WERI-Rb-1 (cell line): ENCODE data around the gene DUOX2.

ENCODE experiments used
- DNase-seq: peaks from one replicate; pipeline ENCODE4 v3.0.0-alpha.2; 2020
- H3K27ac ChIP-seq: fragments of 250-450 bp; sonication (Bioruptor Pico); 2 replicates; pipeline ENCODE4 v1.5.1; 2020; ENCODE audit warnings: mild to moderate bottlenecking, moderate library complexity
- H3K27me3 ChIP-seq: fragments of 250-450 bp; sonication (Bioruptor Pico); 2 replicates; pipeline ENCODE4 v1.5.1; 2021; ENCODE audit warnings: mild to moderate bottlenecking, low read depth, moderate library complexity; ENCODE audit not compliant: insufficient read depth, severe bottlenecking
- H3K36me3 ChIP-seq: fragments of 250-450 bp; sonication (Bioruptor Pico); 2 replicates; pipeline ENCODE4 v1.5.1; 2020; ENCODE audit warnings: mild to moderate bottlenecking, moderate library complexity
- H3K4me3 ChIP-seq: 2 replicates; pipeline ENCODE4 v1.5.1; 2011; ENCODE audit warnings: low read depth, mild to moderate bottlenecking, control low read depth, low read length
- H3K9me3 ChIP-seq: fragments of 250-450 bp; sonication (Bioruptor Pico); 2 replicates; pipeline ENCODE4 v1.5.1; 2021; ENCODE audit warnings: mild to moderate bottlenecking, moderate library complexity; ENCODE audit not compliant: severe bottlenecking
- CTCF ChIP-seq: IDR thresholded peaks from 2 replicates; pipeline ENCODE4 v1.5.1; 2011; ENCODE audit warnings: low read depth, mild to moderate bottlenecking, control low read depth, inconsistent platforms, low read length

The DUOX2 gene

GRCh38 chr15:45091576-45091975 is 22.4 kb downstream of the DUOX2 start:
- H3K27ac ChIP-seq, result no peak overlapping the region
- DNase-seq, result no peak
- H3K36me3 ChIP-seq, result no peaks in the 10 kb centered on the region
- no peak overlapping the region for H3K4me3 ChIP-seq
- no peak for TF ChIP-seq CTCF
- no peaks in the 10 kb centered on the region for H3K27me3 ChIP-seq
- H3K9me3 ChIP-seq, result no peaks in the 10 kb centered on the region

- no peak for DNase-seq
- Histone ChIP-seq H3K36me3 (no peaks in the 10 kb centered on the region), H3K4me3 (no peak overlapping the region), H3K27ac (no peak overlapping the region), H3K27me3 (no peaks in the 10 kb centered on the region), H3K9me3 (no peaks in the 10 kb centered on the region)
- TF ChIP-seq CTCF, result no peak
Observed at GRCh38 chr15:45091161-45091560, 22.8 kb downstream of the DUOX2 start.

- no peak for TF ChIP-seq CTCF
- H3K27me3 ChIP-seq, result no peaks in the 10 kb centered on the region
- no peaks in the 10 kb centered on the region for H3K9me3 ChIP-seq
- no peak overlapping the region for H3K27ac ChIP-seq
- H3K36me3 ChIP-seq, result no peaks in the 10 kb centered on the region
- no peak for DNase-seq
- no peak overlapping the region for H3K4me3 ChIP-seq
Observed at GRCh38 chr15:45089712-45090373, 24.1 kb downstream of the DUOX2 start.

GRCh38 chr15:45088801-45089711 is 24.9 kb downstream of the DUOX2 start:
- DNase-seq, result peak; percentile 39
- H3K36me3 ChIP-seq, result no peaks in the 10 kb centered on the region
- no peak overlapping the region for H3K4me3 ChIP-seq
- H3K9me3 ChIP-seq, result no peaks in the 10 kb centered on the region
- no peak overlapping the region for H3K27ac ChIP-seq
- TF ChIP-seq CTCF, result no peak
- no peaks in the 10 kb centered on the region for H3K27me3 ChIP-seq

GRCh38 chr15:45087513-45087912 is 26.5 kb downstream of the DUOX2 start:
- H3K27ac ChIP-seq, result no peak overlapping the region
- H3K4me3 ChIP-seq, result no peak overlapping the region
- H3K27me3 ChIP-seq, result no peaks in the 10 kb centered on the region
- TF ChIP-seq CTCF, result peak; percentile 31; the same call in 1 of the 2 replicates
- no peaks in the 10 kb centered on the region for H3K36me3 ChIP-seq
- H3K9me3 ChIP-seq, result no peaks in the 10 kb centered on the region
- DNase-seq, result no peak
